Measurements from ENCODE around the gene EFCC1. TPM values are rescaled to one million over a fixed set of nuclear protein-coding genes. Genes with fewer than 3 reads are reported as not detected.

The EFCC1 gene
- total RNA-seq, 2 experiments from 2014 or later = 0.16 to 0.38 TPM

GRCh38 chr3:129001806-129002572, 885 bp downstream of the EFCC1 start:
- TF ChIP-seq CTCF (IDR thresholded peaks at IDR 0.05) = no peak
- Mint-ChIP-seq H3K4me3 (peak overlapping the region; percentile 71), H3K27ac (no peak overlapping the region), H3K27me3 (peaks cover 20% of the 10 kb centered on the region), H3K4me1 (ENCODE audit: low read depth) (peaks cover 35% of the 10 kb centered on the region), H3K36me3 (ENCODE audit: low read depth) (no peaks in the 10 kb centered on the region), H3K9me3 (no peaks in the 10 kb centered on the region)
- peak; percentile 59 for ATAC-seq
- ChIA-PET CTCF (interaction anchor here (0.6 to 2.8 kb wide), 4 partner anchors 10 to 32 kb away, joined by 3 to 12 read pairs (median 6); no protein-coding TSS in a partner anchor), POLR2A (interaction anchor here (0.7 to 4.1 kb wide), 7 partner anchors 9 to 123 kb away, joined by 3 to 22 read pairs (median 4); no protein-coding TSS in a partner anchor)
- intact Hi-C loops (cut with micrococcal nuclease) = no loop called here
- DNase-seq = peak; percentile 60

- intact Hi-C loops (cut with micrococcal nuclease) = no loop called here
- H3K36me3 Mint-ChIP-seq (ENCODE audit: low read depth) = no peaks in the 10 kb centered on the region
- H3K9me3 Mint-ChIP-seq = no peaks in the 10 kb centered on the region
- ChIA-PET POLR2A (interaction anchor here (1.0 to 4.1 kb wide), 9 partner anchors 9 to 173 kb away, joined by 3 to 22 read pairs (median 4); partner anchors contain the start of genes CFAP92 and RAB43), CTCF (interaction anchor here (0.6 to 7.1 kb wide), 13 partner anchors 7 to 243 kb away, joined by 3 to 66 read pairs (median 5); partner anchors contain the start of gene CFAP92)
- H3K4me3 Mint-ChIP-seq = peak overlapping the region; percentile 71
- no peak for TF ChIP-seq CTCF (IDR thresholded peaks at IDR 0.05)
- H3K27me3 Mint-ChIP-seq = peaks cover 20% of the 10 kb centered on the region
- DNase-seq (no peak), ATAC-seq (no peak)
- H3K4me1 Mint-ChIP-seq (ENCODE audit: low read depth) = peaks cover 35% of the 10 kb centered on the region
- H3K27ac Mint-ChIP-seq = no peak overlapping the region
Observed at GRCh38 chr3:129002573-129003569, 1.8 kb downstream of the EFCC1 start.

- no peak overlapping the region for H3K27ac Mint-ChIP-seq
- peak; percentile 71 for ATAC-seq
- intact Hi-C loops (cut with micrococcal nuclease) = no loop called here
Observed at GRCh38 chr3:129003578-129004112, 2.5 kb downstream of the EFCC1 start.

More at GRCh38 chr3:129003578-129004112, 2.5 kb downstream of the EFCC1 start:
- ChIA-PET POLR2A (interaction anchor here (0.6 to 4.1 kb wide), 6 partner anchors 10 to 172 kb away, joined by 3 to 22 read pairs (median 4); partner anchors contain the start of genes CFAP92 and RAB43), CTCF (interaction anchor here (0.8 to 7.1 kb wide), 11 partner anchors 8 to 242 kb away, joined by 3 to 66 read pairs (median 7); partner anchors contain the start of gene CFAP92)
- peak; percentile 63 for DNase-seq
- TF ChIP-seq CTCF (IDR thresholded peaks at IDR 0.05) = no peak
- Mint-ChIP-seq H3K4me1 (ENCODE audit: low read depth) (peaks cover 33% of the 10 kb centered on the region), H3K36me3 (ENCODE audit: low read depth) (no peaks in the 10 kb centered on the region), H3K4me3 (peak overlapping the region; percentile 71), H3K27me3 (peaks cover 20% of the 10 kb centered on the region), H3K9me3 (no peaks in the 10 kb centered on the region)

All from activated CD8-positive, alpha-beta T cell treated with anti-CD3 and anti-CD28 coated beads for 36 hours (primary cell).